Measurements from ENCODE around the gene FBXO22.
"Not testable (repeated sequence)": the region's sequence is repeated elsewhere in the genome, so short reads cannot be mapped to it uniquely, and the experiment has no call there.

Gene FBXO22

GRCh38 chr15:75921732-75922703, 18.3 kb downstream of the FBXO22 start:
- no peak for DNase-seq

- no peak for DNase-seq
Measured at GRCh38 chr15:75923756-75924155, 20.1 kb downstream of the FBXO22 start.

GRCh38 chr15:75924576-75924975, 20.9 kb downstream of the FBXO22 start:
- no peak for DNase-seq

- DNase-seq: no peak
Measured at GRCh38 chr15:75925440-75925839, 21.8 kb downstream of the FBXO22 start.

- no peak for DNase-seq
Measured at GRCh38 chr15:75926931-75927330, 23.3 kb downstream of the FBXO22 start.

- DNase-seq: no peak
Measured at GRCh38 chr15:75927601-75928000, 23.9 kb downstream of the FBXO22 start.

GRCh38 chr15:75928680-75929608, 25.3 kb downstream of the FBXO22 start:
- DNase-seq: no peak

- DNase-seq: peak; percentile 34
Measured at GRCh38 chr15:75929799-75930565, 26.3 kb downstream of the FBXO22 start.

- no peak for DNase-seq
Measured at GRCh38 chr15:75930866-75931265, 27.2 kb downstream of the FBXO22 start.

- DNase-seq: no peak
Measured at GRCh38 chr15:75942464-75942863, 38.8 kb downstream of the FBXO22 start.

- DNase-seq: no peak
Measured at GRCh38 chr15:75943246-75943645, 39.6 kb downstream of the FBXO22 start.

- DNase-seq: no peak
Measured at GRCh38 chr15:75943713-75944215, 40.1 kb downstream of the FBXO22 start.

- no peak for DNase-seq
Measured at GRCh38 chr15:75945953-75946352, 42.3 kb downstream of the FBXO22 start.

- no peak for DNase-seq
Measured at GRCh38 chr15:75947092-75947491, 43.4 kb downstream of the FBXO22 start.

- no peak for DNase-seq
Measured at GRCh38 chr15:75948761-75949296, 45.2 kb downstream of the FBXO22 start.

- no peak for DNase-seq
Measured at GRCh38 chr15:75952525-75952924, 48.8 kb downstream of the FBXO22 start.

GRCh38 chr15:75955720-75956119, 52.0 kb downstream of the FBXO22 start:
- no peak for DNase-seq

GRCh38 chr15:75961331-75961730, 57.7 kb downstream of the FBXO22 start:
- DNase-seq: no peak

- DNase-seq: no peak
Measured at GRCh38 chr15:75966073-75966472, 62.4 kb downstream of the FBXO22 start.

- not testable (repeated sequence) for DNase-seq
Measured at GRCh38 chr15:75976766-75977165, 73.1 kb downstream of the FBXO22 start.

GRCh38 chr15:75981149-75981815, 77.6 kb downstream of the FBXO22 start:
- DNase-seq: no peak

- no peak for DNase-seq
Measured at GRCh38 chr15:75982468-75982867, 78.8 kb downstream of the FBXO22 start.

All from NCI-H1105 (cell line).